Stimulated activated effector memory CD8-positive, alpha-beta T cell treated with anti-CD3 and anti-CD28 coated beads, Interleukin-12 subunit alpha, Interleukin-12 subunit beta, amount 100 ng/mL, for 72 hours (primary cell): ENCODE measurements around the gene KCNJ18.
"Not testable (repeated sequence)": the region's sequence is repeated elsewhere in the genome, so short reads cannot be mapped to it uniquely, and the experiment has no call there.

Experiments
- ATAC-seq: fragments of 150-1000 bp; cut with Tn5 transposase; 2 replicates; pipeline ENCODE4 v1.10.0; 2021
- DNase-seq, 2 donors: peaks; one replicate each; pipeline ENCODE4 v3.0.0; 2021 to 2022; ENCODE audit warnings: low spot score in 2 of 2
- H3K27ac Mint-ChIP-seq: one replicate; pipeline ENCODE4 v1.8.0; 2022; ENCODE audit warnings: mild to moderate bottlenecking, mixed read lengths
- H3K36me3 Mint-ChIP-seq: one replicate; pipeline ENCODE4 v1.8.0; 2022; ENCODE audit warnings: mild to moderate bottlenecking, mixed read lengths
- H3K4me1 Mint-ChIP-seq: one replicate; pipeline ENCODE4 v1.8.0; 2022; ENCODE audit warnings: mixed read lengths
- H3K4me3 Mint-ChIP-seq: one replicate; pipeline ENCODE4 v1.8.0; 2022; ENCODE audit warnings: mild to moderate bottlenecking, mixed read lengths
- H3K9me3 Mint-ChIP-seq: one replicate; pipeline ENCODE4 v1.8.0; 2022; ENCODE audit warnings: mixed read lengths

Gene KCNJ18

GRCh38 chr17:21715877-21716276, 23.6 kb downstream of the KCNJ18 start:
- ATAC-seq, H3K27ac Mint-ChIP-seq, H3K36me3 Mint-ChIP-seq, H3K9me3 Mint-ChIP-seq, H3K4me3 Mint-ChIP-seq, DNase-seq, H3K4me1 Mint-ChIP-seq: not testable (repeated sequence)

GRCh38 chr17:21718971-21719370, 26.6 kb downstream of the KCNJ18 start:
- H3K4me3 Mint-ChIP-seq, H3K9me3 Mint-ChIP-seq, H3K4me1 Mint-ChIP-seq, DNase-seq, H3K27ac Mint-ChIP-seq, ATAC-seq, H3K36me3 Mint-ChIP-seq: not testable (repeated sequence)

GRCh38 chr17:21719511-21720226, 27.3 kb downstream of the KCNJ18 start:
- H3K36me3 Mint-ChIP-seq, H3K27ac Mint-ChIP-seq, ATAC-seq, DNase-seq, H3K9me3 Mint-ChIP-seq, H3K4me1 Mint-ChIP-seq, H3K4me3 Mint-ChIP-seq: not testable (repeated sequence)

GRCh38 chr17:21720566-21720965, 28.2 kb downstream of the KCNJ18 start:
- not testable (repeated sequence) for H3K4me1 Mint-ChIP-seq, H3K27ac Mint-ChIP-seq, DNase-seq, H3K36me3 Mint-ChIP-seq, H3K9me3 Mint-ChIP-seq, ATAC-seq, H3K4me3 Mint-ChIP-seq

DNA sequence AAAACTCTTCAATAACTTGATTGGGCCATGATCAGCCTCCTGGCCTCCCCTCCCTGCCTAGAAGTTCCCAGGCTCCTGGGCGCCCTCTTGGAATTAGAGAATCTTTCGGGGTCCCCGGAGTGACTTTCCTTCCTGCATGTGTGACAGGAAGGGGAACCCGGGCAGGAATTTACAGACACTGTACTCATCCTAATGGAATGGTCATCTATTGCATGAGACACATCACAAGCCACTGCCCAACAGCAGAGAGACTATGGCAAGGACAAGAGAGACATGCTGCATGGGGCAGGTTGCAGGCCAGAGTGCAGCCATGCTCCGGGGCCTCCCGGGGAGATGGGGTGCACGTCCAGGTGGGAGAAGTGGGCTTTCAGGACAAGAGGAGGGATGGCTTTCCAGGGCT, 29.9 kb downstream of the KCNJ18 start:
- H3K27ac Mint-ChIP-seq, H3K4me1 Mint-ChIP-seq: not testable (repeated sequence)

GRCh38 chr17:21724216-21725006, 32.1 kb downstream of the KCNJ18 start:
- not testable (repeated sequence) for DNase-seq, H3K4me3 Mint-ChIP-seq, H3K4me1 Mint-ChIP-seq, H3K9me3 Mint-ChIP-seq, H3K36me3 Mint-ChIP-seq, H3K27ac Mint-ChIP-seq
- ATAC-seq = peak; percentile 33

More for the DNA sequence above, 29.9 kb downstream of the KCNJ18 start:
- DNase-seq, ATAC-seq, H3K4me3 Mint-ChIP-seq, H3K36me3 Mint-ChIP-seq, H3K9me3 Mint-ChIP-seq: not testable (repeated sequence)

GRCh38 chr17:21731076-21731475, 38.8 kb downstream of the KCNJ18 start:
- not testable (repeated sequence) for H3K9me3 Mint-ChIP-seq, ATAC-seq, H3K36me3 Mint-ChIP-seq, DNase-seq, H3K27ac Mint-ChIP-seq, H3K4me3 Mint-ChIP-seq, H3K4me1 Mint-ChIP-seq

GRCh38 chr17:21733931-21734330, 41.6 kb downstream of the KCNJ18 start:
- ATAC-seq, H3K4me3 Mint-ChIP-seq: not testable (repeated sequence)

GRCh38 chr17:21735814-21736213, 43.5 kb downstream of the KCNJ18 start:
- DNase-seq, H3K4me3 Mint-ChIP-seq, ATAC-seq, H3K27ac Mint-ChIP-seq, H3K36me3 Mint-ChIP-seq, H3K9me3 Mint-ChIP-seq, H3K4me1 Mint-ChIP-seq: not testable (repeated sequence)

More at GRCh38 chr17:21733931-21734330, 41.6 kb downstream of the KCNJ18 start:
- H3K36me3 Mint-ChIP-seq, H3K9me3 Mint-ChIP-seq, DNase-seq, H3K27ac Mint-ChIP-seq, H3K4me1 Mint-ChIP-seq: not testable (repeated sequence)

GRCh38 chr17:21737015-21737580, 44.8 kb downstream of the KCNJ18 start:
- not testable (repeated sequence) for DNase-seq, H3K36me3 Mint-ChIP-seq, H3K4me3 Mint-ChIP-seq, H3K4me1 Mint-ChIP-seq, H3K27ac Mint-ChIP-seq, H3K9me3 Mint-ChIP-seq, ATAC-seq

DNA sequence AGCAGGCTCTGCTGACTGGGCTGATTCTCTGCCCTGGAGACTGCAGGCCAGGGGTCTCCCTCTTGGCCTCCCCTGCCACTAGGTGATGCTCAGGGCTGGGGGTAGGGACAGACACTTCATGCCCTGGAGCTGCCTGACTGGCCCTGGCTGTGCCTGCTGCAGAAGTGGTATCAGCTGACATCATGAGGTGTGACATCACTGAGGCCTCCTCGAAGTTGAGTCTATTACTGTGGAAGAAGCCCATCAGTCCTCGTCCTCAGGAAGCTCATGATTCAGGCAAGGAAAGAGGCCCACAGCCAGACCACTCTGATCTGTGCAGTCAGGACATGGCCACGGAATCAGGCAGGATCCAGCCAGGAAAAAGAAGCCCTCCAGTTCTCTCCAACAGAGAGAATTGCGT, 45.9 kb downstream of the KCNJ18 start:
- DNase-seq, H3K36me3 Mint-ChIP-seq, H3K27ac Mint-ChIP-seq, H3K4me3 Mint-ChIP-seq, H3K9me3 Mint-ChIP-seq, H3K4me1 Mint-ChIP-seq: not testable (repeated sequence)
- peak; percentile 3 for ATAC-seq

DNA sequence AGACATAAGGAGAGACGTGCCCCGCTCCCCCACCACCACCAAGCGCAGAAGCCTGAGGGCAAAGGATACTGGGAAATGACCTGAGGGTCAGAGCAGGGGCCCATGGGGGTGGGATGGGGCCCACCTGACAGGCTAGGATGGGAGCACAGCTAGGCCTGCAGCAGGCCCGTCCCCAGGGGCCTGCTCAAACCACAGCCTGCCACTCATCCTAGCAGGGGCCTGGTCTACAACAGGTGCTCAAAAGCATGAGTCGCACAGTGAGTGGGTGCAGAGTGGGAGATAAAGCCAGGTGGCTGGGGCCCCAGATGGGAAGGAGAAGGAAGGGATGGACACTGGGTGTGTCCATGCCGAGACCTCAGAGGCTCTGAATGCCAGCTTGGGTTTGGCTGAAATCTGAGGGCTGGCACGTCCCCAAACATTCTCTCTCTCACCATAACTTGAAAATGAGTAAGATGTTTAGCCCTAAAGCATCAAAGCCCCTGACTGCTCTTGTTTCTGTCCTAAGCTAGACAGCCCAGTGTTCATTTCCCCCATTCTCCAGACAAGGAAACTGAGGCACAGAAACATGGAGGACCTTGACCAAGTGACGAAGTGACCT, 46.7 kb downstream of the KCNJ18 start:
- not testable (repeated sequence) for H3K4me3 Mint-ChIP-seq, DNase-seq, H3K9me3 Mint-ChIP-seq, H3K27ac Mint-ChIP-seq, H3K36me3 Mint-ChIP-seq, H3K4me1 Mint-ChIP-seq
- ATAC-seq = peak; percentile 45

- not testable (repeated sequence) for H3K4me3 Mint-ChIP-seq, H3K27ac Mint-ChIP-seq, DNase-seq, H3K36me3 Mint-ChIP-seq, H3K9me3 Mint-ChIP-seq, H3K4me1 Mint-ChIP-seq
- peak; percentile 15 for ATAC-seq
These were observed 47.2 kb downstream of the KCNJ18 start for GRCh38 chr17:21739485-21739884.

DNA sequence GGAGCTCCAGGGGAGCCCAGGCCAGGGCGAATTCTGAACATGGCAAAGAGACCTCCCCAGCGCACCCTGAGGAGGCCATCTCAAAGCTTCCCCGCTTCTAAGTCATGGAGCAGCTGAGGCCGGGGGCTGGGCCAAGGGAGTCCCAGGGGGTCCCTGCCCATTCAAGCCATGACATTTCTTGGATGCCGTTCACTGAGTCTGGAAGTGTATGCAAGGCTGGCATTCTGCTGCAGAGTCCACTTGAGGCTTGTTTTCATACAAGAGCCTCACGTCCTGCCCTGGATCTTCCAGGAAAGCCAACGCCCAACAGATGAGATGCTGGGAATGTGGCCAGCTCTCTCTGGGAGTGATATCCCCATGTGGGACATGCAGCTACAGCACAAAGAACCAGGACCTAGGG, 48.5 kb downstream of the KCNJ18 start:
- H3K4me1 Mint-ChIP-seq, H3K27ac Mint-ChIP-seq, H3K4me3 Mint-ChIP-seq, H3K36me3 Mint-ChIP-seq, H3K9me3 Mint-ChIP-seq, ATAC-seq, DNase-seq: not testable (repeated sequence)

DNA sequence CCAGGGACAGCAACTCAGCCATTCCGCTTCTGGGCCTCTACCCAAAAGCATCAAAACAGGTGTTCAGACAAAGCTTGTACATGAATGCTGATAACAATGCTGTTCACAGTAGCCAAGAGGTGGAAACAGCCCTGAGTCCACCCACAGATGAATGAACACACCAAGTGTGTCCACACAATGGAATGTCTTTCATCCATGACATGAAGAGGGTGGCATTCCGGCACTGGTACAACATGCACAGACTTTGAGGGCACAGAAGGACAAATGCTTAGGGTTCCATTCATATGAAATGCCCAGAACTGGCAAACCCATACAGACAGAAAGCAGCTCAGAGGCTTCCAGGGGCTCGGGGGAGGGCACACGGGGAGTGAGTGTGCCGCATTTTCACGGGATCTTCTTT, 49.2 kb downstream of the KCNJ18 start:
- not testable (repeated sequence) for H3K27ac Mint-ChIP-seq, DNase-seq, H3K36me3 Mint-ChIP-seq, H3K9me3 Mint-ChIP-seq, H3K4me3 Mint-ChIP-seq, ATAC-seq, H3K4me1 Mint-ChIP-seq
